Activated CD8-positive, alpha-beta memory T cell treated with anti-CD3 and anti-CD28 coated beads, Interleukin-2, amount 50 U/mL, for 24 hours (primary cell): ENCODE measurements around the gene ZMAT5.

Experiments used
- DNase-seq: peaks from one replicate; pipeline ENCODE4 v3.0.0-alpha.2; 2020; ENCODE audit errors: extremely low read depth

Gene ZMAT5

GRCh38 chr22:29689206-29689879, 77.5 kb downstream of the ZMAT5 start:
- no peak for DNase-seq

GRCh38 chr22:29684244-29684643, 82.6 kb downstream of the ZMAT5 start:
- no peak for DNase-seq

- no peak for DNase-seq
Observed at GRCh38 chr22:29683536-29683935, 83.3 kb downstream of the ZMAT5 start.
